WTC11 (cell line): Measurements from ENCODE around the gene CPSF7. TPM values are rescaled to one million over a fixed set of nuclear protein-coding genes. Genes with fewer than 3 reads are reported as not detected.
A peak's percentile ranks its signal among the peaks of the same experiment; 100 is the strongest.

Experiments
- ARID4B ChIP-seq: sonication (generic); formaldehyde crosslinking; IDR thresholded peaks from 2 replicates; pipeline ENCODE4 v1.8.0; 2023; ENCODE audit warnings: missing genetic modification reagents, mild to moderate bottlenecking, borderline replicate concordance
- ATF2 ChIP-seq: sonication (generic); formaldehyde crosslinking; IDR thresholded peaks from 2 replicates; pipeline ENCODE4 v1.8.1; 2022; ENCODE audit warnings: low read depth, missing genetic modification reagents, borderline replicate concordance
- ATF6 ChIP-seq: sonication (generic); formaldehyde crosslinking; IDR thresholded peaks from 2 replicates; pipeline ENCODE4 v1.8.1; 2023; ENCODE audit warnings: mild to moderate bottlenecking, missing genetic modification reagents
- ETV6 ChIP-seq: sonication (generic); formaldehyde crosslinking; IDR thresholded peaks from 2 replicates; pipeline ENCODE4 v1.8.1; 2022; ENCODE audit warnings: mild to moderate bottlenecking, missing genetic modification reagents
- FOXP4 ChIP-seq: sonication (generic); formaldehyde crosslinking; IDR thresholded peaks from 2 replicates; pipeline ENCODE4 v1.8.0; 2022; ENCODE audit warnings: mild to moderate bottlenecking, missing genetic modification reagents
- GTF2I ChIP-seq: fragments of 250-450 bp; sonication (Bioruptor Pico); conservative IDR thresholded peaks from 2 replicates; pipeline ENCODE4 v1.4.0; 2021; ENCODE audit warnings: mild to moderate bottlenecking
- JUN ChIP-seq: sonication (generic); formaldehyde crosslinking; IDR thresholded peaks from 2 replicates; pipeline ENCODE4 v1.8.0; 2023; ENCODE audit warnings: mild to moderate bottlenecking, missing genetic modification reagents
- NFATC4 ChIP-seq: fragments of 250-450 bp; sonication (Bioruptor Pico); IDR thresholded peaks from 2 replicates; pipeline ENCODE4 v1.9.0; 2021; ENCODE audit warnings: mild to moderate bottlenecking
- NFYB ChIP-seq: sonication (generic); formaldehyde crosslinking; conservative IDR thresholded peaks from 2 replicates; pipeline ENCODE4 v1.8.0; 2022; ENCODE audit warnings: low read depth, missing genetic modification reagents
- SOX15 ChIP-seq: fragments of 250-450 bp; sonication (Bioruptor Pico); IDR thresholded peaks from 2 replicates; pipeline ENCODE4 v1.9.0; 2021; ENCODE audit warnings: mild to moderate bottlenecking
- ZNF281 ChIP-seq: sonication (generic); formaldehyde crosslinking; IDR thresholded peaks from 2 replicates; pipeline ENCODE4 v1.8.0; 2023; ENCODE audit warnings: mild to moderate bottlenecking, missing genetic modification reagents
- ZNF396 ChIP-seq: fragments of 250-450 bp; sonication (Bioruptor Pico); IDR thresholded peaks from 2 replicates; pipeline ENCODE4 v1.8.0; 2021; ENCODE audit warnings: mild to moderate bottlenecking, moderate library complexity, borderline replicate concordance
- ZNF671 ChIP-seq: fragments of 250-450 bp; sonication (Bioruptor Pico); IDR thresholded peaks from 2 replicates; pipeline ENCODE4 v1.8.0; 2021; ENCODE audit warnings: mild to moderate bottlenecking
- total RNA-seq: library from RNA; stranded (reverse); gene quantifications from 3 replicates; pipeline ENCODE4 v1.2.3, GENCODE V29; 2021

The CPSF7 gene
- total RNA-seq, 1 experiment from 2014 or later = 88.3 TPM

- TF ChIP-seq JUN (CRISPR knock-in tag) (peak; percentile 66; the same call in 1 of the 2 replicates), ATF6 (CRISPR knock-in tag) (no peak), ZNF396 (no peak), ZNF281 (CRISPR knock-in tag) (no peak), SOX15 (no peak), ARID4B (peak; percentile 96), FOXP4 (CRISPR knock-in tag) (peak; percentile 51; the same call in 1 of the 2 replicates), ATF2 (CRISPR knock-in tag) (0 out of 2 replicates have a peak, but pooled peaks have one; percentile 44), NFATC4 (CRISPR knock-in tag) (no peak), NFYB (no peak), ETV6 (CRISPR knock-in tag) (peak; percentile 68; the same call in 1 of the 2 replicates), GTF2I (CRISPR knock-in tag) (no peak), ZNF671 (CRISPR knock-in tag) (no peak)
Observed at GRCh38 chr11:61429691-61430582, at the start of gene CPSF7, which contains the start of gene SDHAF2 (continued).
